Skin of body (tissue), 2 donors: ENCODE measurements around the gene RHEX. TPM values are rescaled to one million over a fixed set of nuclear protein-coding genes. Genes with fewer than 3 reads are reported as not detected.
"Not testable (repeated sequence)": the region's sequence is repeated elsewhere in the genome, so short reads cannot be mapped to it uniquely, and the experiment has no call there.

ENCODE experiments used
- DNase-seq: peaks from one replicate; lab custom pipeline; 2025; lab: John Stamatoyannopoulos, UW
- total RNA-seq: library from RNA; depleted of rRNA; stranded (reverse); fragments of >200 nt; gene quantifications from one replicate; pipeline ENCODE4 v1.2.3, GENCODE V29; 2014

RHEX gene
- total RNA-seq, 1 donor from 2014 or later: 5.5 TPM

- no peak for DNase-seq
These were observed 5.9 kb downstream of the RHEX start for GRCh38 chr1:206058927-206059292.

DNA sequence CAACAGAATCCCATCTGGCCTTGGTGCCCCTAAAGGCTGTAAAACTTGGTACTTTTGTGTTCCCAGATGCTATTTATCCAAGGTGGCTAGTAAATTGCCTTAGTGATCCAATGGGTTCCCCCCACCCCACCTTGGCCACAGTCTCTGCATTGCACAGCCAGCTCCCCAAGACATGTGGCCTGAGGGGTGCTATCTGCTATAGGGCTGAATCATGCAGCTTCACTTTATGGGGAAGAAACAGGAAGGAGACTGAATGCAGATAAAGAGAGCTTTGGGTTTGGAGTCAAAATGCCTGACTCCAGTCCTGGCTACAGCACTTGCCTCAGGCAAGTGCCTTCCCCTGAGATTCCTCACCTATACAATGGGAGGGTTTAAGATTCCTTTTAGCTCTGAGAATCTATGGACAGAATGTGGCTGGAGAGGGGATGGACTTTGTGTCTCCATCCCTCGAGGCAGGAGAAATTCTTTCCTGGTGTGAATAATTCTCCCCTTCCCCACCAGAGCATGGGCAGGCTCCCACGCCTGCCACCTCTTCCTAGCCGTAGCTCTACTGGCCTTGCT lies 6.5 kb downstream of the RHEX start:
- DNase-seq: no peak

DNA sequence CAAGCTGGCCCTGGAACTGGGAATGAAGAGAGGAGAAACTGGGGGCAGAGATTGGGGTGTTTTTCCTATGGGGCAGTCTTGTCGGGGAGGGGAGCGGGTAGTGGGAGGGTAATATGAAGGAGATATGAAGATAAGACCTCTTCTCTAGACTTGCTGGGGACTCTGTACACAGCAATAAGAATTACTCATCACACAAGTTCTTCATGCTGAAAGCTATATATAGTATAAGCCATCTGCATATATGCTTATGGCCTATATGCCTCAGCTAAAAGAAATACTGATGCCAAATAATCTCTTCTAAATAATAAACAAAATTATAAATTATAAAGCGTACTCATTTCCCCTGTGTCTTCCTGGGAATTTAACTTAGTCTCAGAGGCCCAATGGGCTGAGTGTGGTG lies 7.9 kb downstream of the RHEX start:
- no peak for DNase-seq

DNA sequence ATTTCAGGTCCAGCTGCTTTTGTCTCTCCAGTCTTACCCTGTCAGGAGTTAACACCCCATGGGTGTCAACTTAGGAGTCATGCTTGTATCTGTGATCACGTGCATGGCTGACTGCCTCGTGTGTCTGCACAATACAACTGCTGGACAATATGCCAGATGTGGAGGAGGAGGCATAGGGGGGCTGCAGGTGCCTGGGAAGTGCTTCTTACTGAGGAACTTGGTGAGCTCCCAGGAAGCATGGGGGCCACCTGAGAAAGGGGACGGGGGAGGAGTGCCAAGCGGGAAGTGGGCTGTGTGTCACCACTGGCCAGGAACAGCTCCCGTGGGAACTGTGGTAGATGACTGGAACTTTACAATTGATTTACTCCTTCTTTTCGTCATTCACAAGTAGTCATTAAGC lies 9.5 kb downstream of the RHEX start:
- DNase-seq: no peak

DNA sequence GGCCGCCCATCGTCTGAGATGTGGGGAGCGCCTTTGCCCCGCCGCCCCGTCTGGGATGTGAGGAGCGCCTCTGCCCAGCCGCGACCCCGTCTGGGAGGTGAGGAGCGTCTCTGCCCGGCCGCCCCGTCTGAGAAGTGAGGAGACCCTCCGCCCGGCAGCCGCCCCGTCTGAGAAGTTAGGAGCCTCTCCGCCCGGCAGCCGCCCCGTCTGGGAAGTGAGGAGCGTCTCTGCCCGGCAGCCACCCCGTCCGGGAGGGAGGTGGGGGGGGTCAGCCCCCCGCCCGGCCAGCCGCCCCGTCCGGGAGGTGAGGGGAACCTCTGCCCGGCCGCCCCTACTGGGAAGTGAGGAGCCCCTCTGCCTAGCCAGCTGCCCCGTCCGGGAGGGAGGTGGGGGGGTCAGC lies 11.0 kb downstream of the RHEX start:
- DNase-seq: not testable (repeated sequence)

DNA sequence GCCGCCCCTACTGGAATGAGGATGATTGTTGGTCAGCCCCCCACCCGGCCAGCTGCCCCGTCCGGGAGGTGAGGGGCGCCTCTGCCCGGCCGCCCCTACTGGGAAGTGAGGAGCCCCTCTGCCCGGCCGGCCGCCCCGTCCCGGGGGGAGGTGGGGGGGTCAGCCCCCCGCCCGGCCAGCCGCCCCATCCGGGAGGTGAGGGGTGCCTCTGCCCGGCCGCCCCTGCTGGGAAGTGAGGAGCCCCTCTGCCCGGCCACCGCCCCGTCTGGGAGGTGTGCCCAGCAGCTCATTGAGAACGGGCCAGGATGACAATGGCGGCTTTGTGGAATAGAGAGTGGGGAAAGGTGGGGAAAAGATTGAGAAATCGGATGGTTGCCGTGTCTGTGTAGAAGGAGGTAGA lies 11.5 kb downstream of the RHEX start:
- DNase-seq: not testable (repeated sequence)

GRCh38 chr1:206065547-206066145 lies 12.7 kb downstream of the RHEX start:
- DNase-seq: no peak

- no peak for DNase-seq
These were observed 13.7 kb downstream of the RHEX start for GRCh38 chr1:206066479-206067171.

DNA sequence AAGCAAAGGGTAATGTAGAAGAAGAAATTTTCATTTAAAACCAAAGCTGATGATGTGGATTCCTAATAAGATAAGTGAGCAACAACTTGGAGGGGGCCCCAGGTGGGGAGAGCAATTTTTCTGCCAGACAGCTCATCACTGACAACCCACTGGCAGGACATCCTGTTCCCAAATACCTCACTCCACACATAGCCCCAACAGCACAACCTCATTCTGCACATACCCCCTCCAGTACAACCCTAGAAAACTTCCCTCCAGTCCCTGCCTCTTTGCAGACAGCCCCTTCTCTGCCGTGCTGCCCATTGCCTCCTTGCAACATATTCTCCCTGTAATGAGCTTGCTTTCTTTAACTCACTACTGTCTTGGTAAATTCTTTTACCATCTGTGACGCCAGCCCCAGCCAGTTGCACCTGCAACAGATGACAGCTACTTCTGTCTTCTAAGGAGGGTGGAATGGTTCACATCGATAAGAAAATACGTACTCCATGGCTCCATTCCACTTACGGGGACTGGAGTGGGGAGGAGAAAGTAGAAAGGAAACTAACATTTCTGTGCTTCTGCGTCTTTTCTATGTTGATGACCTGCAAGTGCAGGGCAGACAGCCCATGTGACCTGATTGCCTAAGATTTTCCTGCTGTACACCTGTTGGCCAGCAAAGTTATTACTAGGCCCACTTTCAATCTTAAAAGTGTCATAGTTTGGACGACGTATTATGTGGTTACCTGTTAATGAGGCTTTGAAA lies 14.7 kb downstream of the RHEX start:
- DNase-seq: no peak

DNA sequence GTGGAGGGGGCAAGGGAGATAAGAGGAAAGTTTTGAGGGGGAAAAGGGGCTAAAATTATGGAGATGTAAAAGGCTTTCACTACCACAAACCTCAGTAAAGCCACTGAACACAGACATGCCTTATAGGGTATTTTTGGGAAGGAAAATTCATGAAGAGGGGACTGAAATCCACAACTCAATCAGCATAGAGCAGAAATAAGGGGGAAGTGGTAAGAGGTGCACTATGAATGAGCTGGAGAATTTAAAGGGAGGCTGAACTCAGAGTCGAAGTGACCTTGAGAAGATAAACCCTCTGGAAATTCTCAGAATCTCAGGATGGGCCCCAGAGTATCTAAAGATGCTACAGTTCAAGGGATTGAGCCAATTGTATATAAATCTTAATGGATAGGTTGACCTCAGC lies 15.3 kb downstream of the RHEX start:
- no peak for DNase-seq

DNA sequence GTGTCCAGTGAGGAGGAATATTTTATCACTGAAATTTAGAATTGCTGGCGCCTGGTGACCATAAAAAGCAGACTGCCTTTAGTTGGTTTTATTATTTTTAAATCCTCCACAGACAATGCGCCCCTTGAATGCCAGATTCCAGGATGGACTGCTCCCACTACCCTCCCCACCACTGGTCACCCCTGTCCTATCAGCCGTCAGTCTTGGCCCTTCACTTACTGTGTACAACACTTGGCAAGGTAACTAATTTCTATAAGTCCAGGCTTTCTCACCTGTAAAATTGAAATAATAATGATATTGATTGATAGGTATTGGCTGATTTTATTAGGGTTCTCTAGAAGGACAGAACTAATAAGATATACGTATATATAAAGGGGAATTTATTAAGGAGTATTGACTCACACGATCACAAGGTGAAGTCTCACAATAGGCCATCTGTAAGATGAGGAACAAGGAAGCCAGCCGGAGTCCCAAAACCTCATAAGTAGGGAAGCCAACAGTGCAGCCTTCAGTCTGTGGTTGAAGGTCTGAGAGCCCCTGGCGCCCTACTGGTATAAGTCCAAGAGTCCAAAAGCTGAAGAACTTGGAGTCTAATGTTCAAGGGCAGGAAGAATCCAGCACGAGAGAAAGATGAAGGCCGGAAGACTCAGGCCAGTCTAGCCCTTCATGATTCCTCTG lies 17.8 kb downstream of the RHEX start:
- no peak for DNase-seq

- DNase-seq: no peak
These were observed 21.9 kb downstream of the RHEX start for GRCh38 chr1:206074839-206075238.

- no peak for DNase-seq
These were observed 23.1 kb downstream of the RHEX start for GRCh38 chr1:206075786-206076755.

DNA sequence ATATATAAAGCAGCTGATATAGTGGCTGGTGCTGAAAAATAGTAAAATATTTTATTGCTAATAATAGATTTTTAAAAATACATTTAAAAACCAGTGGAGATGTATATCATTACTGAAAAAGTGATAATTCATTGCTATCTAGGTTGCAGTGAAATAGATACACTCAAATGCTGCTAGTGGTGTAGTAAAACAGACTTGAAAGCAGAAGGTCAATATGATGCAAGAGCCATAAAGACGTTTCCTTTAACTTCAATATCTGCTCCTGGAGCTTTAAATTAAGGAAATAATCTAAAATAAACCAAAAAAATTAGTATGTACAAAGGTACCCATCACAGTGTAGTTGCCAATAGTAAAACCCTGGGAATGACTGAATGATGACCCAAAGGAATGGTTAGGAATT lies 26.2 kb downstream of the RHEX start:
- DNase-seq: no peak

DNA sequence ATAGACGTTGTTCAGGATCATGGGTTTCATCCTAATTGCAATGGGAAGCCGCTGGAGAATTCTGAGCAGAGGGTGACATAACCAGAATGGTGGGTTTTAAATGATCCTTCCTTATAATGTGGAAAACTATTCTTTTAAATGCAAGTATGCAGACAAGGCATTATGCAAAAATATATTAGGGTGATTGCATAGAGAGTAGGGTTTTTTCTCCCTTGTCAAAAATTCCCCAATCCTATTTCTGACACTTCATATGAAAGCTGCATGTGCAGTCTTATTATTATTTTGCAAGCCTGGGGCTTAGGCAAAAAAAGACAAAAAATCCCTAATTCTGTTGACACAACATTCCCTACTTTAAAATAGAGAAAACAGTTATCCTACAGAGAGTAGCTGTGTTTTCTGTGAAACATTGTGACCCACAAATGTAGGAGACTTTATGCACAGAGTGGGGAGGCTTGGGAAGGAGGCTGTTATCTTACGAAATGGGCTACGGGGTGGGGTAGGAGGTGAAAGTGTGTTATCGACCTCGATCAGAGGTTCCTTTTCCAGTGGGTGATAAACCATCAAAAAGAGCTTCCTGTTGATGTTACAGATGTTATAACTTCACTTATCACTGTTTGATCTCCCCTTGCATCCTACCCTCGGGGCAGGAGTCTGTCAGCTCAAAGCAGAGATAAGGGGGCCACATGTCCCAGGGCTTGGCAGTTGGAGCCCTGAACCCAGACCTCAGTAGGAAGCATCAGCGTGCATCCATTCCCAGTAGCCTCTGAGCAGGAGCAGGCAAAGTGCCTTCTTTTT lies 27.2 kb downstream of the RHEX start:
- DNase-seq: no peak

DNA sequence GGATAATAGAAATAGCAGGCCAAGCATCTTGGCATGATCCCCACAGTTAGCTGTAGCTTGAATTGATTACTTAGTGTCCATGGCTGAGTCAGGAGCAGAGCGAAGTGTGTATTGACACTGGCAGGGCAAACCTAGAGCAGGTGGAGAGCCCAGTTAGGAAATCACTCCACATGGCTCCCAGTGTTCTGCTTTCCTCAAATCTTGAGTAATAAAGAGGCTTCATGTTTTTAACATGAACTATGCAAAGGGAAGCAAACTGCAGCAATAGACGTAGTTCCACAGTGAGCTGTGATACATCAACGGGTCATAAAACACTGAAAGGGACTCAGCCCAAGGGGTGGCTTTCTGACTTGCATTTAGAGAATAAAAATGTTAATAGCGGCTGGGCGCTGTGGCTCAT lies 28.9 kb downstream of the RHEX start:
- DNase-seq: no peak

- DNase-seq: no peak
These were observed 30.1 kb downstream of the RHEX start for GRCh38 chr1:206082831-206083695.

DNA sequence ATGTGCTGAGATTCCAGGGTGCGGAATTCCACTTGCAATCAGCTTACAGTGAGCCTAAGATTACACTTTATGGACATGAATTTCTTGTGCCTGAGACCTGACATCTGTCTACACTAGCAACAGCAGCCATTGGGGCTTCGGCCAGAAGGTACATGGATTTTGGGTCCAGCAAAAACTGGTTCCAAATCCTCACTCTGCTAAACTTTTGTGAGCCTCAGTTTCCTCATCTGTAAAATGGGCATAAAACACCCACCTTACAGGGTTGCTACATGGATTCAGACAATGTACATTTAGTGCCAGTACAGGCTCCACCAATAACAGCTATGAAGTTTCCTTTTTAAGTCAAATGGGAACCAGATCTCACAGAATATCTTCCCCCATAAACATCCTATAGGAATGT lies 30.8 kb downstream of the RHEX start:
- DNase-seq: no peak

DNA sequence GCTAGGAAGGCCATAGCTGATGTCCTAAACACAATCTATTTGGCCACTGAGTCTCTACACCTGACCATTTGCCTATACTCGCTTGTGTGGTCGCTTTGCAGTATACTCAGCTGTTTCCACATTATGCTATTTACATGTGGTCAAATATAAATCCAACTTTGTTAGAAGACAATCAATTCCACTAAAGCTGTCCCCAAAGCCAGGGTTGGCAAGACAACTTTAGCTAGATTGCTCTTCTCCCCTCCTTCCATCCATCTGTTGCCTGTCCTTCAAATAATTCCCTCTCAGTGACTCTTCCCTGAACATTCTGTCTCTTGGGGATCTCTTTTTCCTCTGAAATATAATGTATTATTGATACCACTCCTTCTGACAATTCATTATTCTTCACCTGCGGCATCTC lies 34.1 kb downstream of the RHEX start:
- no peak for DNase-seq
